ENCODE measurements around the gene ZNF606.

ZNF606 gene

DNA sequence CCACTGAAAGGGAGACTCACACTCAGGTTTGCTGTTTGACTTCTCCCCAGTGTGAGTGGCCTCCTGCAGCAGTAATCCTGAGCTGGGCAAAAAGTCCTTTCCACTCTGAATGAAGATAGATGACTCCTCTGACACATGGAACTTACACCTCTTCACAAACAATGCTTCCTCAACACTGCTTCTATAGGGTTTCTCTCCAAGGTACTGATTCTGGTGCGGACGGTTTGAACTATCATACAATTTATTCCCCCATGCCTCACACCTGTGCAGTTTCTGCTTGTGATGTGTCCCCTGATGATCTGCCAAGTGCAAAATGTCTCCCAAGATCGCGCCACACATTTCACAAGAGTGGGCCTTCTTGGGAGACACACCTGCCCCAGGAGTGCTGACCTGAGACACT is 75.0 kb downstream of the ZNF606 start:
- DNase-seq (ENCODE audit: low read depth) = no peak

All from iris pigment epithelial cell (primary cell).